ENCODE results near the gene ATR. TPM values are rescaled to one million over a fixed set of nuclear protein-coding genes. Genes with fewer than 3 reads are reported as not detected.

ATR gene
- total RNA-seq, 2 donors from 2014 or later = 13.9 to 20.3 TPM

GRCh38 chr3:142601713-142602112 is 23.2 kb upstream of the ATR start:
- Histone ChIP-seq H3K9ac (ENCODE audit: low read depth in 2 of 2, low read length in 2 of 2) (peak overlapping the region in 1 of 2 donors; percentile 53), H3K36me3 (no peaks in the 10 kb centered on the region), H3K9me3 (no peaks in the 10 kb centered on the region), H3K4me3 (no peak overlapping the region), H3K27ac (peak overlapping the region; percentile 92), H3K27me3 (no peaks in the 10 kb centered on the region), H3K4me1 (no peaks in the 10 kb centered on the region)
- intact Hi-C loops (cut with DNase I) = no loop called here
- no peak for DNase-seq
- TF ChIP-seq CTCF (IDR thresholded peaks at IDR 0.05) = no peak

DNA sequence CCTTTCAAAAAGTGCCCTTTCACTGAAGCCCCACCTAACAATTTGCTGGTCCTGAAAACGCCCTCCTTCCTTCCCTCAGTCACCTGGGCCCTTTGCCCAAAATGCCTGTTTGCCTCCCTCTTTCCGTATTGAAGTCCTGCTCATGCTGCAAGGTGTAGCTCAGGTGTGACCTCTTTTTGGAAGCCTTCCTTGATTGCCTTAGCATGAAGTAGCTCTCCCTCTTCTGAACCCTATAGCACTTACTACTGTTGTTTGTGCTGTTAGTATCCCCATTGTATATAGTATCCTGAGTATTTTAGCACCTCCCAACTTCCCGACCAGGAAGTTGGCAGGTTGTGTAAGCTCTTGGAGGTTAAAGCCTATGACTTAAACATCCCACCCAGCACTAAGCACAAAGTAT is 19.4 kb upstream of the ATR start:
- Histone ChIP-seq H3K27me3 (no peaks in the 10 kb centered on the region), H3K36me3 (no peaks in the 10 kb centered on the region), H3K9me3 (no peaks in the 10 kb centered on the region), H3K4me3 (peak overlapping the region; percentile 63), H3K9ac (ENCODE audit: low read depth in 2 of 2, low read length in 2 of 2) (peak overlapping the region; percentile 48 to 91), H3K27ac (peak overlapping the region; percentile 83), H3K4me1 (no peaks in the 10 kb centered on the region)
- peak; percentile 71 for DNase-seq
- no peak for TF ChIP-seq CTCF (IDR thresholded peaks at IDR 0.05)
- intact Hi-C loops (cut with DNase I) = no loop called here

GRCh38 chr3:142596726-142597088 is 18.2 kb upstream of the ATR start:
- peak overlapping the region; percentile 85 to 91 for H3K9ac ChIP-seq (ENCODE audit: low read depth in 2 of 2, low read length in 2 of 2)
- intact Hi-C loops (cut with DNase I) = no loop called here
- no peaks in the 10 kb centered on the region for H3K36me3 ChIP-seq
- DNase-seq = no peak
- H3K27ac ChIP-seq = peak overlapping the region; percentile 83
- TF ChIP-seq CTCF (IDR thresholded peaks at IDR 0.05) = no peak
- H3K9me3 ChIP-seq = no peaks in the 10 kb centered on the region
- no peaks in the 10 kb centered on the region for H3K27me3 ChIP-seq
- peak overlapping the region; percentile 63 for H3K4me3 ChIP-seq
- H3K4me1 ChIP-seq = no peaks in the 10 kb centered on the region

GRCh38 chr3:142595951-142596725 is 17.6 kb upstream of the ATR start, which contains the start of gene PLS1:
Gene PLS1, plus strand, starts transcription at chr3:142596393. Its CDS starts 67,845 bp downstream, at chr3:142664238.
- H3K36me3 ChIP-seq = no peaks in the 10 kb centered on the region
- no peaks in the 10 kb centered on the region for H3K9me3 ChIP-seq
- TF ChIP-seq CTCF (IDR thresholded peaks at IDR 0.05) = no peak
- intact Hi-C loops (cut with DNase I) = no loop called here
- H3K27me3 ChIP-seq = no peaks in the 10 kb centered on the region
- H3K9ac ChIP-seq (ENCODE audit: low read depth in 2 of 2, low read length in 2 of 2) = peak within 1 kb of the TSS; percentile 85 to 91
- DNase-seq = peak; percentile 91
- H3K4me1 ChIP-seq = no peaks in the 10 kb centered on the region
- peak within 1 kb of the TSS; percentile 83 for H3K27ac ChIP-seq
- peak within 1 kb of the TSS; percentile 63 for H3K4me3 ChIP-seq

- no peaks in the 10 kb centered on the region for H3K9me3 ChIP-seq
- H3K4me3 ChIP-seq = peak overlapping the region; percentile 63
- H3K36me3 ChIP-seq = no peaks in the 10 kb centered on the region
- intact Hi-C loops (cut with DNase I) = no loop called here
- DNase-seq = no peak
- no peaks in the 10 kb centered on the region for H3K4me1 ChIP-seq
- H3K27me3 ChIP-seq = no peaks in the 10 kb centered on the region
- TF ChIP-seq CTCF (IDR thresholded peaks at IDR 0.05) = no peak
- peak overlapping the region; percentile 85 to 91 for H3K9ac ChIP-seq (ENCODE audit: low read depth in 2 of 2, low read length in 2 of 2)
- peak overlapping the region; percentile 83 for H3K27ac ChIP-seq
Measured at GRCh38 chr3:142595581-142595950, 17.0 kb upstream of the ATR start.
